ENCODE measurements around the gene TCEAL8. TPM values are rescaled to one million over a fixed set of nuclear protein-coding genes. Genes with fewer than 3 reads are reported as not detected.

TCEAL8 gene
- total and polyA plus RNA-seq, 2 of the 4 experiments (the other 2 are of a cell fraction): 31.5 to 57.6 TPM

GRCh38 chrX:103293118-103293517 lies 38.2 kb upstream of the TCEAL8 start (continued):
- TF ChIP-seq ELK1 (IDR thresholded peaks at IDR 0.05; ENCODE audit: borderline replicate concordance, low read depth, low read length): no peak

GRCh38 chrX:103279624-103280023 lies 24.7 kb upstream of the TCEAL8 start:
- Histone ChIP-seq H3K14ac (replicated peaks; ENCODE audit: low read depth, low read length) (no peak overlapping the region), H4K20me1 (ENCODE audit: insufficient read depth, low read length) (no peaks in the 10 kb centered on the region), H2BK5ac (ENCODE audit: low read depth, low read length, poor library complexity, severe bottlenecking) (no peak overlapping the region), H2AK9ac (replicated peaks; ENCODE audit: low read depth, low read length, poor library complexity) (no peak overlapping the region), H3K4ac (ENCODE audit: low read depth, low read length) (no peak overlapping the region), H4K91ac (ENCODE audit: insufficient read depth, low read depth, low read length) (no peak overlapping the region), H4K8ac (ENCODE audit: low read depth in 2 of 2, low read length in 2 of 2) (no peak overlapping the region), H3K18ac (ENCODE audit: low read depth, low read length) (no peak overlapping the region), H2BK120ac (ENCODE audit: low read depth, low read length) (no peak overlapping the region), H3K56ac (ENCODE audit: extremely low read depth, insufficient read depth, low read length) (no peak overlapping the region), H2AK5ac (ENCODE audit: low read depth, low read length) (no peak overlapping the region), H3K27me3 (ENCODE audit: control insufficient read depth, insufficient read depth, low read length) (peaks cover 31% of the 10 kb centered on the region), H3K9me3 (ENCODE audit: control insufficient read depth, insufficient read depth, low read length) (no peaks in the 10 kb centered on the region), H2BK15ac (ENCODE audit: low read depth, low read length) (no peak overlapping the region), H2BK20ac (ENCODE audit: low read depth, low read length) (no peak overlapping the region), H3K4me1 (ENCODE audit: control insufficient read depth, insufficient read depth, low read length) (no peaks in the 10 kb centered on the region), H4K5ac (ENCODE audit: low read depth, low read length) (no peak overlapping the region), H3K4me3 (ENCODE audit: insufficient read depth, low read depth, low read length) (no peak overlapping the region), H3K27ac (ENCODE audit: insufficient read depth, low read length) (no peak overlapping the region), H3K79me1 (ENCODE audit: low read depth in 1 of 2, low read length in 2 of 2) (no peaks in the 10 kb centered on the region), H3K36me3 (ENCODE audit: control insufficient read depth, insufficient read depth, low read length) (no peaks in the 10 kb centered on the region), H2AFZ (replicated peaks; ENCODE audit: low read length, poor library complexity) (no peak overlapping the region), H3K9ac (ENCODE audit: low read depth, low read length) (no peak overlapping the region), H3K4me2 (ENCODE audit: low read depth, low read length) (no peak overlapping the region), H3K9me1 (ENCODE audit: insufficient read depth, low read length) (no peaks in the 10 kb centered on the region), H3K23ac (ENCODE audit: low read depth, low read length) (no peak overlapping the region)
- no TSS peak for BruUV-seq (replicated peaks)
- intact Hi-C loops (cut with micrococcal nuclease) (no loop called here), in situ Hi-C loops (cut with MboI; ENCODE audit: low sequenced_read_pairs) (no loop called here), dilution Hi-C loops (cut with HindIII; ENCODE audit: low sequenced_read_pairs, unreplicated experiment) (no loop called here)
- no CpG with 5 or more reads among the region's 1 CpG for WGBS, 2 experiments (ENCODE audit: extremely low coverage in 2 of 2, insufficient read length in 1 of 2)
- POLR2A ChIA-PET (ENCODE audit: unreplicated experiment): no interaction called here
- no peak for DNase-seq
- no peak for ATAC-seq (ENCODE audit: low read depth)
- TF ChIP-seq RAD21 (IDR thresholded peaks at IDR 0.05; ENCODE audit: low read length): no peak
- no peak for TF ChIP-seq RFX5 (IDR thresholded peaks at IDR 0.05; ENCODE audit: low read depth, low read length)
- no peak for TF ChIP-seq CTCF (conservative IDR thresholded peaks at IDR 0.05; ENCODE audit: low read depth, low read length)
- no peak for TF ChIP-seq USF2 (IDR thresholded peaks at IDR 0.05; ENCODE audit: low read depth, low read length)
- TF ChIP-seq FOS (IDR thresholded peaks at IDR 0.05; ENCODE audit: low read depth, low read length): no peak
- TF ChIP-seq MAZ (IDR thresholded peaks at IDR 0.05; ENCODE audit: borderline replicate concordance, low read depth, low read length): no peak
- TF ChIP-seq POLR2A (IDR thresholded peaks at IDR 0.05; ENCODE audit: low read depth, low read length): no peak
- TF ChIP-seq MXI1 (IDR thresholded peaks at IDR 0.05; ENCODE audit: borderline replicate concordance, low read depth, low read length): no peak
- TF ChIP-seq SMC3 (IDR thresholded peaks at IDR 0.05; ENCODE audit: low read depth, low read length): no peak
- TF ChIP-seq MAFK (IDR thresholded peaks at IDR 0.05; ENCODE audit: low read depth, low read length): no peak
- no peak for TF ChIP-seq CHD1 (IDR thresholded peaks at IDR 0.05; ENCODE audit: low read depth, low read length)
- TF ChIP-seq CEBPB (IDR thresholded peaks at IDR 0.05; ENCODE audit: low read depth, low read length): no peak
- CTCF ChIA-PET: no interaction called here
